Activated CD4-positive, alpha-beta T cell treated with anti-CD3 and anti-CD28 coated beads for 4 hours (primary cell): Measurements from ENCODE around the gene SDHA.
"Not testable (repeated sequence)": the region's sequence is repeated elsewhere in the genome, so short reads cannot be mapped to it uniquely, and the experiment has no call there.

Experiments
- DNase-seq, 2 donors: peaks; one replicate each; pipeline ENCODE4 v3.0.0-alpha.2; 2020

SDHA gene

DNA sequence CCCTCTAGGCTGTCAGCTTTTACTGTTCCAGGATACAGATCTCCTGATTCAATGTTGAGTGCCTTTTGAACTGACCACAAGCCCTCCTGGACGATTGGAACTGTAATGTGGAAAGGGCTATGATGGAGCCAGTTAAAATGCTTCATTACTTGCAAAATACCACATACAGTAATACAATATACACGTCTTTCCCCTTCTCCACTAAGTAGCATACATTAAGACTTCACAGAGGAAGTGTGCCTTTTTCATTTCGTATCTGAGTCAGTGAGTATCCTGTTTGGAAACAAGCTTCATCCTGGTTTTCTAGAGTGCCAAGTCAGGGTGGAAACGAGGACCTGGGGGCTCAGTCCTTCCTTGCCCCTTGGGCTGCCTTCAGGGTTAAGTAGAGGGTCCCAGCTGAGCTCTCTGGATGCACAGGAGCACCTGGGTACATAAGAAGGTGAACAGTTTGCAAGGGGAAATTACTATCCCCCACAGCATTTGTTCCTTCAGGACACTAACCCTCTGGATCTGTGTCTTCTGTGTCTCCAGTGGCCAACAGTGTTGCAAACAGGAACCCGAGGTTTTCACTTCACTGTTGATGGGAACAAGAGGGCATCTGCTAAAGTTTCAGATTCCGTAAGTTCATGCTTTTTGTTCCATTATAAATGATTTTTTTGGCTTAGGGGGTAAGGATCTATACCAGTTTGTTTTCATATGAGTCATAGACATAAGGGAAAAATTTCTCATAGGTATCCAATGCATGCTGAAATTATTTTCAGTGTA lies 5.0 kb downstream of the SDHA start:
- DNase-seq, result not testable (repeated sequence)

DNA sequence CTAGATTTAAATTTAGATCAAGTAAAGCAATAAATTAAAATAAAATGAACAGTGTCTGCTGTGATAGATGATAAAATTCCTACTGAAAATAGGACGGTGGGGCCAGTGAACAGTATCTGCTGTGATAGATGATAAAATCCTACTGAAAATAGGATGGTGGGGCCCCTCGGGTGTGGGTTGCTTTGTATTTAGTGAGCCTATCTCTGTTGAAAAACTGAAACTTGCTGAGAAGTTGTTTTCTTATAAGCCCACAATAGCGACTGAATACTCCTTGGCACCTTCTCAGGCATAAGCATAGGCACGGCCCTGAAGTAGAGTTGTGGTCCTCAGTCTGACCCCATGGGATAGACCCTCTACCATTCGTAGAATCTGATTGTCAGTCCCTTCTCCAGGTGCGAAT lies 5.7 kb downstream of the SDHA start:
- DNase-seq, result no peak

DNA sequence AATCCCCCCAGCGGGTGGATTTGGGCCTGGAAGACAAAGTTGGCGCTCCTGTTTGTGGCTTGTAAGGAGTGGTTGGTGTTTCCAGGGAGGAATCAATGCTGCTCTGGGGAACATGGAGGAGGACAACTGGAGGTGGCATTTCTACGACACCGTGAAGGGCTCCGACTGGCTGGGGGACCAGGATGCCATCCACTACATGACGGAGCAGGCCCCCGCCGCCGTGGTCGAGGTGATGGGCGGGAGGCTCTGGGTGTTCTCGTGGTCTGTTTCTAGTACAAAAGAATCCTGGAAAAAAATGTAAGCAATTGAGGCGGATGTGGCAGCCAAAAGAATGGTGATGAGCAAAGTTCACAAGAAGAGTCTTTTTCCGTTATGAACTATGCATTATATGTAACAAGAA lies 7.2 kb downstream of the SDHA start:
- DNase-seq, result no peak

DNA sequence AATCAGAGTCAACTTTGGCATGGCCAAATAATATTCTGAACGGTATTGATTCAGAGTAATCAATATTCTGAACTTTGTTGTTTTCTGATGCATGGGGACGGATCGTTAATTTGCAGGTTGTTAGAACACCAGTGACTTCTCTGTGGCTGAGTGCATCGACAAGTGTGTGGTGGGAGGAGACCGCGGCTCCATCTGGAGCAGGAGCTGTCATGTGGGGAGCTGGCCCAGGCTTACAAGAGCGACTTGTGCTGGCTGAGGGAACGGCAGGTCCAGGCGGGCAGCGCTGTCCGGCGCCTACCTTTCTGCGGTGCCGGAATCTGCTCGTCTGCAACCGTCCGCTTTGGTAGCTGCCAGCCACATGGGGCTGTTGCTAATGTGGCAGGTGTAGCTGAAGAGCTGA lies 9.3 kb downstream of the SDHA start:
- DNase-seq, result not testable (repeated sequence)

DNA sequence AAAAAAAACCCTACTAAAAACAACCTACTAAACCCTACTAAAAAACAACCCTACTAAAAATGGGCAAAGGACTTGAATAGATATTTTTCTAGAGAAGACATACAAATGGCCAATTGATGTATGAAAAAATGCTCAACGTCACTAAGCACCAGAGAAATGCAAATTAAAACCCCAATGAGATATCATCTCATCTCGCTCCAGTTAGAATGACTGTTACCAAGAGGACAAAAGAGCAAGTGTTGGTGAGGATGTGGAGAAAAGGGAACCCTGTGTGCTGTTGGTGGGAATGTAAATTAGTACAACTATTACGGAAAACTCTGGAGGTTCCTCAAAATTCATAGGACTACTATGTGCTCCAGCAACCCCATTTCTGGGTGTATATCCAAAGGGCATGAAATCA lies 10.8 kb downstream of the SDHA start:
- DNase-seq, result no peak

DNA sequence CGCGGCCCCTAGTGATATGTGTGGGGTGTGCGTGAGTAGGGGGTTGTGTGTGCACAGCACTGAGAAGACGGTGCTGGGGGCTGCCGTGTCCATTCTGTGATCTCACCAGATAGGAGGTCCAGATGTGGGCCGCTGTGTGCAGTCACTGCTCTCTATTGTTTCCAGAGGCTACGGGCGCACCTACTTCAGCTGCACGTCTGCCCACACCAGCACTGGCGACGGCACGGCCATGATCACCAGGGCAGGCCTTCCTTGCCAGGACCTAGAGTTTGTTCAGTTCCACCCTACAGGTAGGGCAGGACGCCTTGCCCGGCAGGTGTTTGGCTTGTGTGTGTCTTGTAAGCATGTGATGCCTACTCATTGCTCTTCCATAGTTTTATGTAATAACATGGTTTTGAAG lies 12.6 kb downstream of the SDHA start:
- no peak for DNase-seq

DNA sequence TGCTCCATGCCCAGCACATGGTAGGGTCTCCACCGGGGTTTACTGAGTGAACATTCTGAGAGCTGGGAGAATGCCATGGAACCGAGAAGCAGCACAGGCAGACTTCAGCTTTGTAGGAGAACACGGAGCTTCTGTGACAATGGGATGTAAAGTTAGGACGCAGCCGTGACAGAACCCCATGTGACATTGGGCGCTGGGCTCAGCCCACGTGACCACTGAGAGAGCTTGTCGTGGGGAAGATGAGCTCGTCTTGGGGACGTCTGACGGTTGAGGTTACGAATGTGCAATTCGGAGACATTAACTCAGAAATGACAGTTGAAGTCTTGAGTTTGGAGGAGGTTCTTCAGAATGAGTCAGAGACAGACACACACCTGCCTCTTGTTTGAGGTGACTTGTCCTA lies 13.5 kb downstream of the SDHA start:
- DNase-seq, result no peak

DNA sequence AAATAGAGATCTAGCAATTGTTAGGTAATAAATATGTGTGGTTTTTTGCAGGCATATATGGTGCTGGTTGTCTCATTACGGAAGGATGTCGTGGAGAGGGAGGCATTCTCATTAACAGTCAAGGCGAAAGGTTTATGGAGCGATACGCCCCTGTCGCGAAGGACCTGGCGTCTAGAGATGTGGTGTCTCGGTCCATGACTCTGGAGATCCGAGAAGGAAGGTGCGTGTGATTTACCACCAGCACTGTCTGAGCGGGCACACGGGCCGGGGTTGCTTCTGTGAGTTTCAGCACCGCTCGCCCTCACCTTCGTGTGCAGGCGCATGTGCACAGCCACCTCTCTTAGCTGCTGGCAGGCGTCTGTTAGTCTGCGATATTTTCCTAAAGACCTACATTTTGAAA lies 15.3 kb downstream of the SDHA start:
- DNase-seq, result not testable (repeated sequence)

DNA sequence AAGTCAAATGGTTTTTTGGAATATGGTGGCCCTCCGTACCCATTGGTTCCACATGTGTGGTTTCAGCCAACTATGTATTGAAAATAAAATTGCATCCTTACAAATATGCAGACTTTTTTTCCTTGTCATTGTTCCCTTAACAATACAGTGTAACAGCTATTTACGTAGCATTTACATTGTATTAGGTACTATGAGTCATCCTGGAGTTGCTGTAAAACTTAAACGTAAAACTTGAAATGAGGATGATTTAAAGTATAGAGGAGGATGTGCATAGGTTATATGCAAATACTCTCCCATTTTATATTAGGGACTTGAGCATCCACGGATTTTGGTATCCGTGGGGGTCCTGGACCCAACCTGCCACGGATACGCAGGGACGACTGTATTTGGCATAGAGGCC lies 16.3 kb downstream of the SDHA start:
- DNase-seq, result no peak

DNA sequence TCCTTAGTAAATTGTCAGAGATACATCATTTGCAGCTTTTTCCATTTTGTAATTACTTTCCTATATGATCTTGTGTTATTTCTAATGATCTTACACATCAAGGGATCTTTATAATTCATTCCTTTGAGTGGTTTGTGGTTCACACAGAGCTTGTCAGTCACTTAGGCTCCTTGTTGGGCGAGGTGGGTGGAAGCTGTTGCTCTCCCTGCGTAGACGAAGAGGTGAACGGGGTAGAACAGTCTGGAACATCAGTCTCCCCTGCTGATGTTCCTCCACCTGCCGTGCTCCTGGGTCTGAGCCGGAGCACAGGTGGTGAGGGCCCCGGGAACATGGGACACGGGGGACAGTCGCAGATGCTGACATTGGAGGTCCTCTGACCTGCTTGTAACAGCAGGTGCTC lies 17.4 kb downstream of the SDHA start:
- DNase-seq, result not testable (repeated sequence)

DNA sequence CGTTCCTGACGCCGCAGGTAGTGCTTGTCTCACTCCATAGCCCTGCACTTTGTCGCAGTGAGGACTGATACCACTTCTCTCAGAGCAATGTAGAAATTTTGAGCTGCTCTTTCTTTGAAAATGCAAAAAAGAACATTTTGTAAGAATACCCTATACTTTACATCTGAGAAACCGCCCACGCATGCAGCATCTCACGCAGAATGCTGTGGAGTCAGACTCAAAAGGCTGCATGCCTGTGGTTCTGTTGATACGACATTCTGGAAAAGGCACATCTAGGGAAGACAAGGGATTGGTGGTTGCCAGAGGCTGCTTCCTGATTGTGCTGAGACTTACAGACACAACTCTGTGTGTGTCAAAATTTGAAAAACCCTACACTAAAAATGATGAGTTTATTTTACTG lies 19.8 kb downstream of the SDHA start:
- DNase-seq, result not testable (repeated sequence)

DNA sequence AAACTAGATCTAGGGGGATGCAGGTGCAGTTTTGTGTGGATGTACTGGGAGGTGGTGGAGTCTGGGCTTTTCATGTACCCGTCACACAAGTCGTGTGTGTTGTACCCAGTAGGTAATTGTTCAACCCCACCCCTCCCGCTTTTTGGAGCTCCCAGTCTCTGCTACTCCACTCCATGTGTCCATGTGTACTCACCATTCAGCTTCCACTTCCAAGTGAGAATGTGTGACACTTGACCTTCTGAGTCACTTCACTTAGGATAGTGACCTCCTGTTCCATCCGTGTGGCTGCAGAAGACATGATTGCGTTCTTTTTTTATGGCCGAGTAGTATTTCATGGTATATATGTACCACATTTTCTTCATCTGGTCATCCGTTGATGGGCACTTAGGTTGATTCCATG lies 22.4 kb downstream of the SDHA start:
- DNase-seq, result not testable (repeated sequence)

DNA sequence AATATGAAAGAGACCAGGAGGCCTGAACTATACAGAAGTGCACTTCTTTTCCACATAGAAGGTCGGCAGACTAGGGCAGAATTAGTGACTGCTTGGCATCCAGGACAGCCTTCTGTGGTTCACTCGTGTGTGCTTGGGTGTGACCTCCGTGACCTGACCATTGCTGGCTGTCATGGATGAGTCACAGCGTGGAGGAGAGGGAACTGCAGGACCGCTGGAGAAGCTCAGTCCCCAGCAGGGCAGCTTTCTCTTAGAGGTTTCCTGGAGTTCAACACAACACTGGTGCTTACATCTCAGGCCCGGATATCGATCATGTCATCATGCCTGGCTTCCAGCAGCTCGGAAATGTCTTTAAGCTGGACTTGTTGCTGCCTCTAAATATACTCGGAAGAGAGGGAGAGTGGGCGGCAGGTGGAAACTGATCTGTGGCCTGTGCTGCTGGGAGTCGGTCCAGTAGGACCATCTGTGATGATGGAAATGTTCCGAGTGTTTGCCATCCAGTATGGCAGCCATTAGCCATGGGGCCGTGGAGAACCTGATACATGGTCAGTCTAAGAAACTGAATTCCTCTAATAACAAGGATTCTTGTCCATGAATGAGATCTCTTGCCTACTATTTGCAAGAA lies 23.0 kb downstream of the SDHA start:
- not testable (repeated sequence) for DNase-seq

DNA sequence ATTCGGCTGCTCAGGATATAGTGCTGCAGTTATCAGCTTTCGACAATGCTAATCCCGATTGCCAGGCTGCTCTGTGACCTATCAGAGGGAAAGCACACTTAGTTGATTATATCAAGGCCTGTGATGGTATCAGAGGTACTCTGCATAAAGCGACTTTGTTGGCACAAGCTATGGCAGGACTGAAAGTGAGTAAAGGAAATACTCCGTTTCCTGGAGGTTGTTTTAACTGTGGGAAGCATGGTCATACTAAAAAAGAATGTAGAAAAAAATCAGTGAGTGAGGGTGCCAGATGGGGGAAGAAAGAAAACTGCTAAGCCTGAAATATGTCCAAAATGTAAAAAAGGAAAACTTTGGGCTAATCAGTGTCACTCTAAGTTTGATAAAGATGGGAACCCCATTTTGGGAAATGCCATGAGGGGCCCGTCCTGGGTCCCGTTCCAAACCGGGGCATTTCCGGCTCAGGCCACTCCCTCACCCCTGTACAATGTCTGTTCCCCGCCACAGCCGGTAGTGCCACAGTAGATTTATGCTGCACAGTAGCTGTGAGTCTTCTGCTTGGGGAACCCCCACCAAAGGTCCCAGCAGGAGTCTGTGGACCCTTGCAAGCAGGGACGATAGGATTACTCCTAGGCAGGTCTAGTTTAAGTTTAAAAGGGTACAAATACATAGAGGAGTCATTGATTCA lies 25.7 kb downstream of the SDHA start:
- DNase-seq, result not testable (repeated sequence)

DNA sequence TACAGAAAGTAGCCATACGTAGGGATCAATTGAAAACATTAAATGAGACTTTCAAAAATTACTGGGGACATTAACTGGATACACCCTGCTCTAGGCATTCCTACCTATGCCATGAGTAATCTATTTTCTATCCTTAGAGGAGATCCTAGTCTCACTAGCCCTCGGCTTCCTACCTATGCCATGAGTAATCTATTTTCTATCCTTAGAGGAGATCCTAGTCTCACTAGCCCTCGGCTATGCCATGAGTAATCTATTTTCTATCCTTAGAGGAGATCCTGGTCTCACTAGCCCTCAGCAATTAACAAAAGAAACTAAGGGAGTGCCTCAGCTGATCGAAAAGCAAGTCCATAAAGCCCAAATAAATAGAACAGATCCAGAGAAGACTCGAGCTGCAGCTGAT lies 27.6 kb downstream of the SDHA start:
- DNase-seq, result not testable (repeated sequence)

DNA sequence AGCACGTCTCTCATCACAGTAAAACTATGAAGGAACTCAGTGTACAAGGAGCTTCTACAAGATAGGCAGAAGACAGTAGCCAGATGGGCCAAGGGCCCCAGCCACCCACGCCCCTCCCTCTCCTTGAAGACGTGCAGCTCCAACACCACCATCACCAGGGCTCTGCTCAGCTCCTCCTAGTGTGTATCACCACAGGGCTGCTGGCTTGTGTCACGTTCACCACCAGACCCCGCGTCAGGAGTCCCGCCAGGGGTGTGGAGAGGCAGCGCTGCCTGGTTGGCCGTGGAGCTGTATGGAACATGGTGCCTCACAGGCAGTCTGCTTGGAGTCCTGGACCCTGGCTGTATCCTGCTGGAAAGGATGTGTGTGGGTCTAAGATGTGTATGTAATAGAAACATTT lies 32.3 kb downstream of the SDHA start:
- DNase-seq, result not testable (repeated sequence)

DNA sequence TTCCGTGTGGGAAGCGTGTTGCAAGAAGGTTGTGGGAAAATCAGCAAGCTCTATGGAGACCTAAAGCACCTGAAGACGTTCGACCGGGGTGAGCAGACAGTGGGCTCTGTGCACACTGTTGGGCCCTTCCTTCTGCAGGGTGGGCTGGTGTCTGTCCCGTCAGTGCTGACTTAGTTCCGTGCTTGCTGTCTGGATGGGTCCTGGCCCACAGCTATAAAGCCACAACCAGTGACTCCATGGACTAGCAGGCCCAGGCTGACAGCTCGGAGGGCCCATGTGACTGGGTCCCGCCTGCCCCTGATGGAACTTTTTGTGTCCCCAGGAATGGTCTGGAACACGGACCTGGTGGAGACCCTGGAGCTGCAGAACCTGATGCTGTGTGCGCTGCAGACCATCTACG lies 32.9 kb downstream of the SDHA start:
- DNase-seq, result not testable (repeated sequence)

DNA sequence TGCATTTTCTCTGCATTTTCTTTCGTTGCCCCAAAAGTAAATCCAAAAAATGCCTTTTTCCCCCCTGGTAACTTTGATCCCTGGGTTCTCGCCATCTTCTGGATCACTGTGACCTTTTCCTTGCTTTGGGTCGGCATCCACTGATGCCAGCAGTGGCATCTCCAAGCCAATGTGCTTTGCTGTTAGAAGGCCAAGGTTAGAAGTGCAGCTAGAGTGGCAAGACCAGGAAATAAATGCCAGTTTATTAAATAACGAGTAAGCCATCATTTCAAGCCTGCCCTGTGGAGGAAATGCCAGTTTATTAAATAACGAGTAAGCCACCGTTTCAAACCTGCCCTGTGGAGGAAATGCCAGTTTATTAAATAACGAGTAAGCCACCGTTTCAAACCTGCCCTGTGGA lies 33.4 kb downstream of the SDHA start:
- DNase-seq, result not testable (repeated sequence)

DNA sequence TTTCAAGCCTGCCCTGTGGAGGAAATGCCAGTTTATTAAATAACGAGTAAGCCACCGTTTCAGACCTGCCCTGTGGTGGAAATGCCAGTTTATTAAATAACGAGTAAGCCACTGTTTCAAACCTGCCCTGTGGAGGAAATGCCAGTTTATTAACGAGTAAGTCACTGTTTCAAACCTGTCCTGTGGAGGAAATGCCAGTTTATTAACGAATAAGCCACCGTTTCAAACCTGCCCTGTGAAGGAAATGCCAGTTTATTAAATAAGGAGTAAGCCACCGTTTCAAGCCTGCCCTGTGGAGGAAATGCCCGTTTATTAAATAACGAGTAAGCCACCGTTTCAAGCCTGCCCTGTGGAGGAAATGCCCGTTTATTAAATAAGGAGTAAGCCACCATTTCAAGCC lies 33.9 kb downstream of the SDHA start:
- DNase-seq, result not testable (repeated sequence)

DNA sequence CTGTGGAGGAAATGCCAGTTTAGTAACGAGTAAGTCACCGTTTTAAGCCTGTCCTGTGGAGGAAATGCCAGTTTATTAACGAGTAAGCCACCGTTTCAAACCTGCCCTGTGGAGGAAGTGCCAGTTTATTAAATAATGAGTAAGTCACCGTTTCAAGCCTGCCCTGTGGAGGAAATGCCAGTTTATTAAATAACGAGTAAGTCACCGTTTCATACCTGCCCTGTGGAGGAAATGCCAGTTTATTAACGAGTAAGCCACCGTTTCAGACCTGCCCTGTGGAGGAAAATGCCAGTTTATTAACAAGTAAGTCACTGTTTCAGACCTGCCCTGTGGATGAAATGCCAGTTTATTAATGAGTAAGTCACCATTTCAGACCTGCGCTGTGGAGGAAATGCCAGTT lies 34.4 kb downstream of the SDHA start:
- no peak for DNase-seq

DNA sequence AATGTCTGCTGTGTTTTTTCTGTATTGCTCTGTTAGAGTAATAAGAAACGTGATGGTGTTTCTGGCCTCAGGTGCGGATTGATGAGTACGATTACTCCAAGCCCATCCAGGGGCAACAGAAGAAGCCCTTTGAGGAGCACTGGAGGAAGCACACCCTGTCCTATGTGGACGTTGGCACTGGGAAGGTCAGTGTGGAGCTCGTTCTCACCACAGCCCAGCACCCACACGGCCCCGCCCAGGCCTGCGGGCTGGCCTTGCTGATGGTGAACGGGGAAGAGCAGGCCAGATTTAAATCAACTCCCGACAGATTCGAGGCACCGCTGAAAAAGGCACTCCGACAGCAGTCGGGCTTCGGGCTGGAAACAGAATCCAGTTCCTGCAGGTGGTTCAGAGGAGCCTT lies 36.2 kb downstream of the SDHA start:
- DNase-seq, result not testable (repeated sequence)

DNA sequence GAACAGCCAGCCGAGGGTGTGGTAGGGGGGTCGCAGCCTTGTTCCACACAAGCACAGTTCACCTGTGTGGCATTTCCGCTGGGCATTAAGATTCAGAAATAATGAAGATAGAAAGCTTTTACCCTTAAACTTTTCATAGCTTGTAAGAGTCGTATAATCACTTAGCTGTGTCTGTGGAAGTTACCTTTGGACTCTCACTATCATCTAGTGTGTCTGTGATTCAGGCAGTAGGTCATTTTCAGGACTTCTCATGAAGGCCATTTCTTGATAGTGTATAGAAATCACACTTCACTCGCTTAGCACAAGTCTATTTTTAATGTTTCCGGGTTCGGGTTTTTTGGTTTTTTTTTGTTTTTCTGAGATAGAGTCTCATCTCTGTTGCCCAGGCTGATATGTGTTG lies 37.0 kb downstream of the SDHA start:
- not testable (repeated sequence) for DNase-seq

DNA sequence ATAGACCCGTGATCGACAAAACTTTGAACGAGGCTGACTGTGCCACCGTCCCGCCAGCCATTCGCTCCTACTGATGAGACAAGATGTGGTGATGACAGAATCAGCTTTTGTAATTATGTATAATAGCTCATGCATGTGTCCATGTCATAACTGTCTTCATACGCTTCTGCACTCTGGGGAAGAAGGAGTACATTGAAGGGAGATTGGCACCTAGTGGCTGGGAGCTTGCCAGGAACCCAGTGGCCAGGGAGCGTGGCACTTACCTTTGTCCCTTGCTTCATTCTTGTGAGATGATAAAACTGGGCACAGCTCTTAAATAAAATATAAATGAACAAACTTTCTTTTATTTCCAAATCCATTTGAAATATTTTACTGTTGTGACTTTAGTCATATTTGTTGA lies 38.2 kb downstream of the SDHA start:
- DNase-seq, result not testable (repeated sequence)

DNA sequence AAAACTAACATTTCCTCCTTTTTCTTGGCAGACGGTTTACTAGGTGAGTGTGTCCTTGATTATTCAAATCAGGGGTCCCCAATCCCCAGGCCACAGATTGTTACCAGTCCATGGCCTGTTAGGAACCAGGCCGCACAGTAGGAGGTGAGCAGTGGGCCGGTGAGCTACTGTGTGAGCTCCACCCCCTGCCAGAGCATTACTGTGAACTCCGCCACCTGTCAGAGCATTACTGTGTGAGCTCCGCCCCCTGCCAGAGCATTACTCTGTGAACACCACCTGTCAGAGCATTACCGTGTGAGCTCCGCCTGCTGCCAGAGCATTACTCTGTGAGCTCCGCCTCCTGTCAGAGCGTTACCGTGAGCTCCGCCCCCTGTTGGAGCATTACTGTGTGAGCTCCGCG lies 39.0 kb downstream of the SDHA start:
- no peak for DNase-seq
